ENCODE results near the gene TP53INP2. TPM values are rescaled to one million over a fixed set of nuclear protein-coding genes. Genes with fewer than 3 reads are reported as not detected.
"Not testable (repeated sequence)": the region's sequence is repeated elsewhere in the genome, so short reads cannot be mapped to it uniquely, and the experiment has no call there.

The TP53INP2 gene
- total RNA-seq, result 2.5 and 2.7 TPM in 2 replicates

GRCh38 chr20:34704177-34705007, at the start of gene TP53INP2:
TP53INP2 (plus strand) TSS chr20:34704344; CDS start chr20:34708740, 4,396 bp downstream.
- intact Hi-C loops (cut with micrococcal nuclease), result loop anchor here (1.0 to 10.0 kb wide), 10 partner anchors 27 to 893 kb away; partner anchors contain the start of genes ACSS2, AHCY, CHMP4B and DYNLRB1

DNA sequence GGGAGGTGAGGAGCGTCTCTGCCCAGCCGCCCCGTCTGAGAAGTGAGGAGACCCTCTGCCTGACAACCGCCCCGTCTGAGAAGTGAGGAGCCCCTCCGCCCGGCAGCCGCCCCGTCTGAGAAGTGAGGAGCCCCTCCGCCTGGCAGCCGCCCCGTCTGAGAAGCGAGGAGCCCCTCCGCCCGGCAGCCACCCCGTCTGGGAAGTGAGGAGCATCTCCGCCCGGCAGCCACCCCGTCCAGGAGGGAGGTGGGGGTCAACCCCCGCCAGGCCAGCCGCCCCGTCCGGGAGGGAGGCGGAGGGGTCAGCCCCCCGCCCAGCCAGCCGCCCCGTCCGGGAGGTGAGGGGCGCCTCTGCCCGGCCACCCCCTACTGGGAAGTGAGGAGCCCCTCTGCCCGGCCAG, 45.5 kb upstream of the TP53INP2 start:
- intact Hi-C loops (cut with micrococcal nuclease), result not testable (repeated sequence)

DNA sequence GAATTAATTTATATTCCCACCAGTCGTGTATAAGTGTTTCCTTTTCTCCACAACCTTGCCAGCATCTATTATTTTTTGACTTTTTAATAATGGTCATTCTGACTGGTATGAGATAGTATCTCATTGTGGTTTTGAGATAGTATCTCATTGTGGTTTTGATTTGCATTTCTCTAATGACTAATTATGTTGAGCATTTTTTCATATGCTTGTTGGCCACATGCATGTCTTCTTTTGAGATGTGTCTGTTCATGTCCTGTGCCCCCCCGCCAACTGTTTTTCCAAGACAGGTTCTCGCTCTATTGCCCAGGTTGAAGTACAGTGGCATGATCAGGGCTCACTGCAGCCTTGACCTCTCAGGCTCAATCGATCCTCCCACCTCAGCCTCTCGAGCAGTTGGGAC, 42.3 kb upstream of the TP53INP2 start:
- intact Hi-C loops (cut with micrococcal nuclease), result not testable (repeated sequence)

- intact Hi-C loops (cut with micrococcal nuclease), result no loop called here
Measured at GRCh38 chr20:34663213-34663943, 40.8 kb upstream of the TP53INP2 start.

DNA sequence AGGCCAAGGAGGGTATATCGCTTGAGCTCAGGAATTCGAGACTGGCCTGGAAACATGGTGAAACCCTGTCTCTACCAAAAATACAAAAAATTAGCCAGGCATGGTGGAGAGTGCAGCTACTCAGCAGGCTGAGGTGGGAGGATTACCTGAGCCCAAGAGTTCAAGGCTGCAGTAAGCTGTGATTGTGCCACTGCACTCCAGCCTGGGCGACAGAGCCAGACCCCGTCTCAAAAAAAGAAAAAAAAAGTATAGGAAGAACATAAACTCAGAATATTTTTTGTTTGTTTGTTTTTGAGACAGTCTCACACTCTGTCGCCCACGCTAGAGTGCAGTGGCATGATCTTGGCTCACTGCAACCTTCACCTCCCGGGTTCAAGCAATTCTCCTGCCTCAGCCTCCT, 39.4 kb upstream of the TP53INP2 start:
- intact Hi-C loops (cut with micrococcal nuclease), result not testable (repeated sequence)

DNA sequence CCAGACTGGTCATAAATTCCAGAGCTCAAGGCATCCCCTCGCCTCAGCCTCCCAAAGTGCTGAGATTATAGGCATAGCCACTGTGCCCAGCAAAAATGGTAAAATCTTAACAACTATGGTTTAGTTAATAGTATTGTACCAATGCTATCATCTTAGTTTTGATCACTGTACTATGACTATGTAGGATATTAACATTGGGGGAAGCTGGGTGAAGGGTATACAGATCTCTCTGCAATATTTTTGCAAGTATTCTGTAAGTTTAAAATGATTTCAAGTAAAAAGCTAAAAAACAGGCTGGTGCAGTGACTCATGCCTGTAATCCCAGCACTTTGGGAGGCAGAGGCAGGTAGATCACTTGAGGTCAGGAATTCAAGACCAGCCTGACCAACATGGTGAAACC, 35.0 kb upstream of the TP53INP2 start:
- intact Hi-C loops (cut with micrococcal nuclease), result no loop called here

GRCh38 chr20:34673412-34673811, 30.7 kb upstream of the TP53INP2 start:
- intact Hi-C loops (cut with micrococcal nuclease), result no loop called here

- intact Hi-C loops (cut with micrococcal nuclease), result loop anchor here (5.0 kb wide), 1 partner anchor 53 kb away; no protein-coding TSS in a partner anchor
Measured at GRCh38 chr20:34675561-34675960, 28.6 kb upstream of the TP53INP2 start.

GRCh38 chr20:34675993-34676641, 28.0 kb upstream of the TP53INP2 start:
- intact Hi-C loops (cut with micrococcal nuclease), result loop anchor here (2.0 to 5.0 kb wide), 3 partner anchors 54 to 865 kb away; partner anchors contain the start of genes ACSS2 and CHMP4B

DNA sequence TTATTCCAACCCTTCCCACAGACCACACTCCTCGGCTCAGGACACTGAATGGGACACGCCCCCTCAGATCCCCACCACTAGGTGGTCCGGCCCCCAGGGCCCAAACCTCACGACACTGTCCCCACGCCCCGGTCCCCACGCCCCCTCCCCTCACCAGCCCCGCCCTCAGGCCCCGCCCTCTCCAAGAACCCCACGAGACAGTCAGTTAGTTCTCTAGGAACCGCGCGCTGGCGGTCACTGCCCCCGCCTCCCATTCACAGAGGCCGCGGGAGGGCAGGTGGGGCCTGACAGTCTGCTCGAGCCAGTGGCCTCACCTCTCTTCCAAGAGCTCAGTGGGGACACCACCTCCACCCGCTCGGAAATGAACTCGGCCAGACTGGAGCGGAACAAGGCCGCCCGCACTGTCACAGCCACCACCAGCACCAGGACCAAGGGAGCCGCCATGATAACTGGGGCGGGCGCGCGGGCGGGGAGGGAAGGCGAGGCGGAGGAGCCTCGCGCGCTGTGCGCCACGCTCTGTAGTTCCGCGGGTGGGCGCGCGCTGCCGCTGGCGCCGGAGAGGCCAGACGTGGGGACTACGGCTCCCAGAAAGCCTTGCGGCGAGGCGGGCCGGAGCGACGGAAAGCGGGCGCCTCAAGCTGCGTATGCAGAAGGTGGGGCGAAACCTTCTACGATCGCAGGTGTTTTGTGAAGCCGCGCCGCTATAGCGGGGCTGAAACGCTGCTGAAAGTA, 27.3 kb upstream of the TP53INP2 start, which contains the start of gene PIGU:
Gene PIGU, minus strand, starts transcription at position 451 of the 732 bp plus-strand sequence. Its CDS starts 7 bp downstream, at position 444.
- intact Hi-C loops (cut with micrococcal nuclease), result loop anchor here (1.0 to 5.0 kb wide), 15 partner anchors 27 to 866 kb away; partner anchors contain the start of genes ACSS2, AHCY, CHMP4B and EIF2S2

- intact Hi-C loops (cut with micrococcal nuclease), result no loop called here
Measured at GRCh38 chr20:34680586-34681175, 23.5 kb upstream of the TP53INP2 start.

DNA sequence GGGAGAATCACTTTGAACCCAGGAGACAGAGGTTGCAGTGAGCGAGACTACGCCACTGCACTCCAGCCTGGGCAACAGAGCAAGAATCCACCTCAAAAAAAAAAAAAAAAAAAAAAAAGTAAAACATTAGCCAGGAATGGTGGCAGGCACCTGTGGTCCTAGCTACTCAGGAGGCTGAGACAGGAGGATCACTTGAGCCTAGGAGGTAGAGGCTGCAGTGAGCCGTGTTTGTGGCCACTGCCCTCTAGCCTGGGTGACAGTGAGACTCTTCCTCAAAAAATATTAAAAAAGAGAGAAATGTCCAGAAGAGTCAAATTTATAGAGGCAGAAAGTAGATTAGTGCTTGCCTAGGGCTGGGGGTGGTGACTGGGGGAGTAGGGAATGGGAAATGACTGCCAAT, 20.5 kb upstream of the TP53INP2 start:
- intact Hi-C loops (cut with micrococcal nuclease), result no loop called here

- intact Hi-C loops (cut with micrococcal nuclease), result no loop called here
Measured at GRCh38 chr20:34689486-34689885, 14.7 kb upstream of the TP53INP2 start.

DNA sequence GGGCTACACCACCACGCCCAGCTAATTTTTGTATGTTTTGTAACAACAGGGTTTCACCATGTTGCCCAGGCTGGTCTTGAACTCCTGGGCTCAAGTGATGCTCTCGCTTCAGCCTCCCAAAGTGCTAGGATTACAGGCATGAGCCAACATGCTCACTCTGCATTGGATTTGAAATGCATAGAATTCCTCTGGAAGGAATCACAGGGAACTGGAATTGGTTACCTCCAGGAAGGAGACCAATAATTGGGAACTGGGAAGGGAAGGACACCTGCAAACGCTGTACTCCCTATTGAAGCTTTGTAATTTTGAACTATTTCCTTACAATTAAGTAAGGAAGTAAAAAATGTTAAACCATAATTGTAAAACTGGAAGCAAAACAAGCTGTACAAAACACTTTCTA, 12.3 kb upstream of the TP53INP2 start:
- intact Hi-C loops (cut with micrococcal nuclease), result no loop called here

GRCh38 chr20:34693414-34693813, 10.7 kb upstream of the TP53INP2 start:
- intact Hi-C loops (cut with micrococcal nuclease), result no loop called here

DNA sequence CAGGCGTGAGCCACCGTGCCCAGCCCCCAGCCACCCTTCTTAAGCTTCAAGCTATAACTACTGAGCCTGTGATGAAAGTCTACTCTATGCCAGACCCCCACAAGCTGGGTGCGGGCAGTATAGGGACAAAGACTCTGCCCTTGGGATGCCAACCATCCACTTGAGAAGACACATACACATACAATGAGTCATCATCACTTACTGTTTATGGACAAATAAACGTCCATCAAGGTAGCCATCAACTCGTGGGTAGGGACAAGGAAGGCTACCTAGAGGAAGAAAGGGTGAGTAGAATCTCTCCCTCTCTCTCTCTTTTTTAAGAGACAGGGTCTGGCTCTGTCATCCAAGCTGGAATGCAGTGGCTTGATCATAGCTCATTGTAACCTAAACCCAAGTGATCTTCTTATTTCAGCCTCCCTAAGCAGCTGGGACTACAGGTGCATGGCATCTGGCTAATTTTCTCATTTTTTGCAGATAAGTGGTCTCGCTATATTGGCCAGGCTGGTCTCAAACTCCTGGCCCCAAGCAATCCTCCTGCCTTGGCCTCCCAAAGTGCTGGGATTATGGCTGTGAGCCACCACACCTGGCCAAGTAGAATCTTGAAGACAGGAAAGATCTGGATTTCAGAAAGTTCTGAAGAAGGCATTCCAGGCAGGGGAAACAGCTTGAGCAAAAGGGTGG, 2.6 kb upstream of the TP53INP2 start:
- intact Hi-C loops (cut with micrococcal nuclease), result loop anchor here (10.0 kb wide), 1 partner anchor 587 kb away; the partner anchor contains the start of gene EIF2S2

DNA sequence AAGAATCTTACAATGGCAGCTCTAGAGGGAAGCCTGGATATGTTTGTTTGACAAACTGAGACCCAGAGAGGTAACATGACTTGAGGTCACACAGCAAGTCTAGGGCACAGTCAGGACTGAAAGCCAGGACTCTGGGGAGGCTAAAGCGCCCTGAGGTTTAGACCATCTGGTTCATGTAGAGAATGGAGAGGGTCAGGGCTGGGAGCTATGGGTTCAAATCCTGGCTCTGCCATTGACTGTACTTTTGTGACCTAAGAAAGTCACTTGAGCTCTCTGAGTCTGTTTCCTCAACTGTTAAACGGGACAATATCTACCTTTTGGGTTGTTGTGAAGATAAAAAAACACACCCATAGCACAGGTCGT, 1.1 kb upstream of the TP53INP2 start:
- intact Hi-C loops (cut with micrococcal nuclease), result loop anchor here (10.0 kb wide), 1 partner anchor 588 kb away; the partner anchor contains the start of gene EIF2S2

GRCh38 chr20:34703424-34704176, 544 bp upstream of the TP53INP2 start:
- intact Hi-C loops (cut with micrococcal nuclease), result loop anchor here (1.0 to 10.0 kb wide), 9 partner anchors 26 to 892 kb away; partner anchors contain the start of genes ACSS2, AHCY, CHMP4B and DYNLRB1

GRCh38 chr20:34705008-34705396, 858 bp downstream of the TP53INP2 start:
- intact Hi-C loops (cut with micrococcal nuclease), result loop anchor here (5.0 to 10.0 kb wide), 2 partner anchors 590 to 713 kb away; partner anchors contain the start of genes EIF2S2 and RALY

Measured in T-helper 1 cell treated with Interleukin-12 subunit alpha and Interleukin-12 subunit beta and Interleukin-4 antibody, amounts not matched to agents 30 ng/mL and 1 ng/mL, for 36 hours (primary cell).